ENCODE data around the gene SPOCK2.

DNA sequence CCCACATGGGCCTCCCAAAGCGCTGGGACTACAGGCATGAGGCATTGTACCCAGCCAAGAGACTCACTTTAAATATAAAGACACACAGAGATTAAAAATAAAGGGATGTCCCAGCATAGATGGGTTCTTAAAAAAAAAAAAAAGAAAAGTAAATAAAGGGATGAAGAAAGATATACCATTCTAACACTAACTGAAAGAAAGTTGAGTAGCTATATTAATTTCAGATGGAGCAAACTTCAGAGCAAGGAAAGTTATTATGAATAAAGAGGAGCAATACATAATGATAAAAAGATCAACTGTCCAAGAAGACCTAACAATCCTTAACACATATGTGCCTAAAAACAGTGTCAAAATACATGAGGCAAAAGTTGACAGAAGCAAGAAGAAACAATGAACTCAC lies 33.0 kb upstream of the SPOCK2 start:
- TF ChIP-seq, protein P1, sequence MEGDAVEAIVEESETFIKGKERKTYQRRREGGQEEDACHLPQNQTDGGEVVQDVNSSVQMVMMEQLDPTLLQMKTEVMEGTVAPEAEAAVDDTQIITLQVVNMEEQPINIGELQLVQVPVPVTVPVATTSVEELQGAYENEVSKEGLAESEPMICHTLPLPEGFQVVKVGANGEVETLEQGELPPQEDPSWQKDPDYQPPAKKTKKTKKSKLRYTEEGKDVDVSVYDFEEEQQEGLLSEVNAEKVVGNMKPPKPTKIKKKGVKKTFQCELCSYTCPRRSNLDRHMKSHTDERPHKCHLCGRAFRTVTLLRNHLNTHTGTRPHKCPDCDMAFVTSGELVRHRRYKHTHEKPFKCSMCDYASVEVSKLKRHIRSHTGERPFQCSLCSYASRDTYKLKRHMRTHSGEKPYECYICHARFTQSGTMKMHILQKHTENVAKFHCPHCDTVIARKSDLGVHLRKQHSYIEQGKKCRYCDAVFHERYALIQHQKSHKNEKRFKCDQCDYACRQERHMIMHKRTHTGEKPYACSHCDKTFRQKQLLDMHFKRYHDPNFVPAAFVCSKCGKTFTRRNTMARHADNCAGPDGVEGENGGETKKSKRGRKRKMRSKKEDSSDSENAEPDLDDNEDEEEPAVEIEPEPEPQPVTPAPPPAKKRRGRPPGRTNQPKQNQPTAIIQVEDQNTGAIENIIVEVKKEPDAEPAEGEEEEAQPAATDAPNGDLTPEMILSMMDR (IDR thresholded peaks at IDR 0.05): no peak
- TF ChIP-seq POLR2A (IDR thresholded peaks at IDR 0.05): no peak
